ENCODE data around the gene SLAMF7. TPM values are rescaled to one million over a fixed set of nuclear protein-coding genes. Genes with fewer than 3 reads are reported as not detected.
"Not testable (repeated sequence)": the region's sequence is repeated elsewhere in the genome, so short reads cannot be mapped to it uniquely, and the experiment has no call there.

SLAMF7 gene
- polyA plus RNA-seq, 2 of the 4 experiments (the other 2 are of a cell fraction) = 0.57 to 1.8 TPM

DNA sequence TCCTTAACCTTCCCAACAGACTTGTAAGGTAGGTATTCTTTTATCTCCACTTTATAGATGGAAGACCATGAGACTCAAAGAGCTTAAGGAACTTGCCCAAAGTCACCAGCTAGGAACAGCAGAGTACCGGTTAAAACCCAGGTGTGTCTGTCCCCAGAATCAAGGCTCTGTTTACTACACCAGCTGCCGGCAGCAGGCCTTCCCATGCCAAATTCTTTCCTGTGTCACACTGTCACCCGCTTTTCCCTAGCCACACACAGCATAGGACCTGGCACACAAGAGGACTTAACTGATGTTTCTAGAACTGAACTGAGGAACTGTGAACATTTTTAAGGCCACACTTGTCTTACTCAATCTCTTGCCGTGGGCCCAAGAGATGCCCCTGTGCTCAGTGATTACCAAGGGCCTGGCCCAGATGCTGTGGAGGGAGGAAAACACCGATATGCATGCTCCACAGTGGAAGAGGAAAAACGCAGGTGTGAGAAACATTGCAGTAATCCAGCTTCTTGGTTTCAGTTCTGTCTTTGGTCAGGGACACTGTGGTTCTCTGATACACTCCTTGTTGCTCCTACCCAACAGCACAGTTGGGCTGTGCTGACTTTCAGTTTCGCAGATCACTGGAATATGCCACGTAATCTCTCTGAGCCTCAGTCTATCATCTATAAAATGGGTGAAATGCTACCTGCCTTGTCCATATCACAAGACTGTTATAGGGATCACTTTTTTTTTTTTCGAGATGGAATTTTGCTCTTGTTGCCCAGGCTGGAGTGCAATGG, 43.1 kb downstream of the SLAMF7 start:
- Histone ChIP-seq H3K4me1 (no peaks in the 10 kb centered on the region), H3K4me3 (no peak overlapping the region), H3K4me2 (no peak overlapping the region), H3K9me3 (no peaks in the 10 kb centered on the region), H3K27ac (no peak overlapping the region)
- 71% methylated on average over 9 of the region's 9 CpGs for WGBS (ENCODE audit: missing lambda C conversion rate)
- no peak for DNase-seq (ENCODE audit: low read depth in 1 of 2, low spot score in 1 of 2)
- no peak for FAIRE-seq
- POLR2A ChIA-PET = no interaction called here
- TF ChIP-seq MAZ (IDR thresholded peaks at IDR 0.05; ENCODE audit: borderline replicate concordance, low read depth, low read length) (no peak), ZFP36 (IDR thresholded peaks at IDR 0.05; ENCODE audit: borderline replicate concordance, partially characterized antibody) (no peak), SREBF2 (IDR thresholded peaks at IDR 0.05) (no peak), FOXS1 (CRISPR knock-in tag; IDR thresholded peaks at IDR 0.05) (no peak), KDM1A (IDR thresholded peaks at IDR 0.05; ENCODE audit: low read depth) (no peak), JUN (IDR thresholded peaks at IDR 0.05) (no peak), TFCP2L1 (CRISPR knock-in tag; IDR thresholded peaks at IDR 0.05) (no peak), BHLHE40 (IDR thresholded peaks at IDR 0.05; ENCODE audit: low read depth, low read length) (no peak)
- TF ChIP-seq, protein P1, sequence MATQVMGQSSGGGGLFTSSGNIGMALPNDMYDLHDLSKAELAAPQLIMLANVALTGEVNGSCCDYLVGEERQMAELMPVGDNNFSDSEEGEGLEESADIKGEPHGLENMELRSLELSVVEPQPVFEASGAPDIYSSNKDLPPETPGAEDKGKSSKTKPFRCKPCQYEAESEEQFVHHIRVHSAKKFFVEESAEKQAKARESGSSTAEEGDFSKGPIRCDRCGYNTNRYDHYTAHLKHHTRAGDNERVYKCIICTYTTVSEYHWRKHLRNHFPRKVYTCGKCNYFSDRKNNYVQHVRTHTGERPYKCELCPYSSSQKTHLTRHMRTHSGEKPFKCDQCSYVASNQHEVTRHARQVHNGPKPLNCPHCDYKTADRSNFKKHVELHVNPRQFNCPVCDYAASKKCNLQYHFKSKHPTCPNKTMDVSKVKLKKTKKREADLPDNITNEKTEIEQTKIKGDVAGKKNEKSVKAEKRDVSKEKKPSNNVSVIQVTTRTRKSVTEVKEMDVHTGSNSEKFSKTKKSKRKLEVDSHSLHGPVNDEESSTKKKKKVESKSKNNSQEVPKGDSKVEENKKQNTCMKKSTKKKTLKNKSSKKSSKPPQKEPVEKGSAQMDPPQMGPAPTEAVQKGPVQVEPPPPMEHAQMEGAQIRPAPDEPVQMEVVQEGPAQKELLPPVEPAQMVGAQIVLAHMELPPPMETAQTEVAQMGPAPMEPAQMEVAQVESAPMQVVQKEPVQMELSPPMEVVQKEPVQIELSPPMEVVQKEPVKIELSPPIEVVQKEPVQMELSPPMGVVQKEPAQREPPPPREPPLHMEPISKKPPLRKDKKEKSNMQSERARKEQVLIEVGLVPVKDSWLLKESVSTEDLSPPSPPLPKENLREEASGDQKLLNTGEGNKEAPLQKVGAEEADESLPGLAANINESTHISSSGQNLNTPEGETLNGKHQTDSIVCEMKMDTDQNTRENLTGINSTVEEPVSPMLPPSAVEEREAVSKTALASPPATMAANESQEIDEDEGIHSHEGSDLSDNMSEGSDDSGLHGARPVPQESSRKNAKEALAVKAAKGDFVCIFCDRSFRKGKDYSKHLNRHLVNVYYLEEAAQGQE (IDR thresholded peaks at IDR 0.05) = no peak
- ATAC-seq = no peak
- CTCF ChIA-PET = interaction anchor here (0.6 to 1.7 kb wide), 6 partner anchors 13 to 210 kb away, joined by 3 to 5 read pairs (median 3); no protein-coding TSS in a partner anchor

DNA sequence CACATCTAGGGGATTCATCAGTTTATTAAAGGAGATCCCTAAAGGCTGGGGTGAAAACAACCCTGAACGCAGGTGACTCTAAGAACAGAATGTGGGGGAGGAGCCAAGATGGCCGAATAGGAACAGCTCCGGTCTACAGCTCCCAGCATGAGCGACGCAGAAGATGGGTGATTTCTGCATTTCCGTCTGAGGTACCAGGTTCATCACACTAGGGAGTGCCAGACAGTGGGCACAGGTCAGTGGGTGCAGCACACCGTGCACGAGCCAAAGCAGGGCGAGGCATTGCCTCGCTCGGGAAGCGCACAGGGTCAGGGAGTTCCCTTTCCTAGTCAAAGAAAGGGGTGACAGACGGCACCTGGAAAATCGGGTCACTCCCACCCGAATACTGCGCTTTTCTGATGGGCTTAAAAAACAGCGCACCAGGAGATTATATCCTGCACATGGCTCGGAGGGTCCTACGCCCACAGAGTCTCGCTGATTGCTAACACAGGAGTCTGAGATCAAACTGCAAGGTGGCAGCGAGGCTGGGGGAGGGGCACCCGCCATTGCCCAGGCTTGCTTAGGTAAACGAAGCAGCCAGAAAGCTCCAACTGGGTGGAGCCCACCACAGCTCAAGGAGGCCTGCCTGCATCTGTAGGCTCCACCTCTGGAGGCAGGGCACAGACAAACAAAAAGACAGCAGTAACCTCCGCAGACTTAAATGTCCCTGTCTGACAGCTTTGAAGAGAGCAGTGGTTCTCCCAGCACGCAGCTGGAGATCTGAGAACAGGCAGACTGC, 44.1 kb downstream of the SLAMF7 start:
- H3K4me1 ChIP-seq; H3K4me2 ChIP-seq; H3K4me3 ChIP-seq; POLR2A ChIA-PET; H3K9me3 ChIP-seq; CTCF ChIA-PET; ATAC-seq; H3K27ac ChIP-seq; DNase-seq (ENCODE audit: low read depth in 1 of 2, low spot score in 1 of 2); FAIRE-seq: not testable (repeated sequence)
- WGBS (ENCODE audit: missing lambda C conversion rate) = 71% methylated on average over 15 of the region's 25 CpGs

DNA sequence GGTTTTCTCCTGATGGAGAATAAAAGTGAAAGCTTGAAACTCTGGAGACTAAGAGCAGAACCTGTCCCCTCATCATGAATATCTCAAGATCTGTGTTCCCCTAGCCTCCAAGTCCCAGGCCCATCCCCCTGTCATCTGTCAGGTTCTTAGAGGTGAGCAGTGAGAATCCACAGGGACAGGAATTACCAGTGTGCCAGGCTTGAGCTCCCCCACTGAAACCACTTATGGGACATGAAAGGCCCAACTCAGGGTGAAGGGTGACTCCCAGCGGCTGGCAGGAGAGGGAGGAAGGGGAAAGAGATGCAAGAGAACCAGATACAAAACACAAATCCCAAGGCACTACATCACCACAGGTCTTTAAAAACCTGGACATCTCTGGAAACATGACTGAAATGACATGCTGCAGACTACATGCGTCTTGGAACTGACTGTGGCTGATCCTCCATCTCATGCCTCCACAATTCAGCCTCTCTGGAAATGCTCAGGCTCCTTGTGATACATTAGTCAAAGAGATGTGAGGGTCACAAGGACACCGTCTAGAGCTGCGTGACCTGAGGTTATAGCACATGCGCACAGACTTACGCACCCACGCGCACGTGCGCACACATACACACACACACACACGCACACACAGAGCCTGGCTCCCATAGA, 50.1 kb downstream of the SLAMF7 start:
- POLR2A ChIA-PET = no interaction called here
- Histone ChIP-seq H3K9me3 (no peaks in the 10 kb centered on the region), H3K4me1 (no peaks in the 10 kb centered on the region), H3K27ac (no peak overlapping the region), H3K4me3 (no peak overlapping the region), H3K4me2 (no peak overlapping the region)
- ATAC-seq = no peak
- 84% methylated on average over 11 of the region's 11 CpGs for WGBS (ENCODE audit: missing lambda C conversion rate)
- no peak for FAIRE-seq
- CTCF ChIA-PET = interaction anchor here (0.6 to 2.7 kb wide), 2 partner anchors 9 to 10 kb away, joined by 3 to 11 read pairs; no protein-coding TSS in a partner anchor
- no peak for DNase-seq (ENCODE audit: low read depth in 1 of 2, low spot score in 1 of 2)
- TF ChIP-seq MAZ (IDR thresholded peaks at IDR 0.05; ENCODE audit: borderline replicate concordance, low read depth, low read length) (no peak), RNF2 (IDR thresholded peaks at IDR 0.05; ENCODE audit: borderline replicate concordance, low read depth) (no peak), MAFK (IDR thresholded peaks at IDR 0.05; ENCODE audit: partially characterized antibody) (no peak), EP300 (IDR thresholded peaks at IDR 0.05) (no peak), BHLHE40 (IDR thresholded peaks at IDR 0.05; ENCODE audit: low read depth, low read length) (no peak), FOSL2 (IDR thresholded peaks at IDR 0.05) (no peak), FOSL2 (CRISPR knock-in tag; IDR thresholded peaks at IDR 0.05) (no peak), SMC3 (IDR thresholded peaks at IDR 0.05) (no peak)

All from A549 (cell line).